GM19239 (cell line): ENCODE results near the gene DPYSL5.

Experiments used
- DNase-seq: peaks from one replicate; pipeline ENCODE4 v3.0.0; 2011; ENCODE audit warnings: low spot score; ENCODE audit not compliant: insufficient read length
- FAIRE-seq: peaks from 2 replicates; lab custom pipeline; 2011; peaks lifted over from hg19 to GRCh38; lab: Jason Lieb, UNC

The DPYSL5 gene

GRCh38 chr2:26843041-26843440 is 4.9 kb upstream of the DPYSL5 start:
- FAIRE-seq = no peak
- DNase-seq = no peak

GRCh38 chr2:26845021-26845420 is 2.9 kb upstream of the DPYSL5 start:
- no peak for FAIRE-seq
- DNase-seq = no peak

GRCh38 chr2:26846334-26847306 is 1.3 kb upstream of the DPYSL5 start:
- DNase-seq (peak; percentile 80), FAIRE-seq (peak; percentile 86)

GRCh38 chr2:26847307-26847654 is 651 bp upstream of the DPYSL5 start:
- FAIRE-seq (no peak), DNase-seq (no peak)

GRCh38 chr2:26848336-26849055 is 564 bp downstream of the DPYSL5 start:
- DNase-seq (no peak), FAIRE-seq (no peak)

- no peak for DNase-seq
- FAIRE-seq = no peak
Measured at GRCh38 chr2:26849056-26849999, 1.4 kb downstream of the DPYSL5 start.

GRCh38 chr2:26850000-26850431 is 2.1 kb downstream of the DPYSL5 start:
- FAIRE-seq (no peak), DNase-seq (no peak)

- DNase-seq (no peak), FAIRE-seq (no peak)
Measured at GRCh38 chr2:26850505-26850904, 2.6 kb downstream of the DPYSL5 start.

- FAIRE-seq (no peak), DNase-seq (no peak)
Measured at GRCh38 chr2:26852405-26853306, 4.7 kb downstream of the DPYSL5 start.

- DNase-seq (no peak), FAIRE-seq (no peak)
Measured at GRCh38 chr2:26853751-26854150, 5.8 kb downstream of the DPYSL5 start.

- DNase-seq = no peak
- FAIRE-seq = no peak
Measured at GRCh38 chr2:26854283-26854827, 6.4 kb downstream of the DPYSL5 start.

- DNase-seq (no peak), FAIRE-seq (no peak)
Measured at GRCh38 chr2:26855466-26855865, 7.5 kb downstream of the DPYSL5 start.

GRCh38 chr2:26859622-26860021 is 11.7 kb downstream of the DPYSL5 start:
- DNase-seq = no peak
- no peak for FAIRE-seq

- DNase-seq (no peak), FAIRE-seq (no peak)
Measured at GRCh38 chr2:26860211-26860850, 12.4 kb downstream of the DPYSL5 start.

GRCh38 chr2:26861610-26862224 is 13.8 kb downstream of the DPYSL5 start:
- no peak for DNase-seq
- FAIRE-seq = no peak

- DNase-seq (no peak), FAIRE-seq (no peak)
Measured at GRCh38 chr2:26864226-26864625, 16.3 kb downstream of the DPYSL5 start.

- FAIRE-seq (no peak), DNase-seq (no peak)
Measured at GRCh38 chr2:26864646-26865045, 16.7 kb downstream of the DPYSL5 start.

GRCh38 chr2:26870585-26871095 is 22.7 kb downstream of the DPYSL5 start:
- no peak for FAIRE-seq
- DNase-seq = no peak
